Motor neuron (in vitro differentiated cells): Measurements from ENCODE around the gene SPHK1. TPM values are rescaled to one million over a fixed set of nuclear protein-coding genes. Genes with fewer than 3 reads are reported as not detected.

Source experiments
- ATAC-seq, 8 experiments: fragments of 200-7000 bp; cut with Tn5 transposase; replicated peaks in 6 of 8; 2 replicates each; pipeline ENCODE4 v1.8.0; 2021; ENCODE audit warnings: mild to moderate bottlenecking in 8 of 8, moderate library complexity in 8 of 8
- H3K27ac ChIP-seq, 2 donors: fragments of 250-450 bp; sonication (Bioruptor Pico); 2 replicates each; pipeline ENCODE4 v1.9.0; 2021; ENCODE audit warnings: antibody characterized with exemption in 2 of 2, mild to moderate bottlenecking in 2 of 2, moderate library complexity in 1 of 2
- H3K4me1 ChIP-seq, 2 donors: fragments of 250-450 bp; sonication (Bioruptor Pico); replicated peaks in 1 of 2; 2 replicates each; pipeline ENCODE4 v1.6.1; 2021; ENCODE audit warnings: antibody characterized with exemption in 2 of 2, mild to moderate bottlenecking in 2 of 2, moderate library complexity in 1 of 2
- H3K4me3 ChIP-seq, 5 donors: fragments of 250-450 bp; sonication (Bioruptor Pico); 2 replicates each; pipeline ENCODE4 v1.9.0; 2021; ENCODE audit warnings: antibody characterized with exemption in 5 of 5, mild to moderate bottlenecking in 5 of 5, moderate library complexity in 4 of 5
- WGBS, 10 experiments: fragments of 450-650 bp; shearing (Covaris generic); methylation state at CpG; one replicate each; pipeline ENCODE4 v1.0.0; 2022; 5-methylcytosine and 5-hydroxymethylcytosine counted together
- in situ Hi-C, 9 experiments: fragments of 400-800 bp; cut with MboI; loops; one replicate each; pipeline ENCODE4 v1.15.0; 2021; ENCODE audit warnings: low sequenced_read_pairs in 9 of 9, low pct_unique_long_range_greater_than_20kb in 2 of 9; ENCODE audit not compliant: unreplicated experiment in 9 of 9
- total RNA-seq, 8 experiments: library from RNA; unstranded; fragments of 300-600 nt; gene quantifications; 2 replicates each; pipeline versions ENCODE4 v1.2.3 to v1.2.4, GENCODE V29; 2022

The SPHK1 gene
- total RNA-seq, 8 experiments from 2014 or later: 0.50 to 61.8 (median 5.8) TPM

- in situ Hi-C loops: loop anchor here in 1 of 9 experiments (25.0 kb wide), 1 partner anchor 95 kb away; the partner anchor contains the start of gene QRICH2
- no peak overlapping the region for H3K4me3 ChIP-seq
- no peak overlapping the region for H3K27ac ChIP-seq
- ATAC-seq: no peak
- no peaks in the 10 kb centered on the region for H3K4me1 ChIP-seq
- 90% methylated on average over 2 of the region's 4 CpGs; no CpG with 5 or more reads in 9 of the 10 experiments for WGBS, 10 experiments
Observed at GRCh38 chr17:76407509-76407908, 23.1 kb downstream of the SPHK1 start.

GRCh38 chr17:76408037-76408849 is 23.8 kb downstream of the SPHK1 start:
- Histone ChIP-seq H3K27ac (no peak overlapping the region), H3K4me1 (no peaks in the 10 kb centered on the region), H3K4me3 (no peak overlapping the region)
- WGBS, 10 experiments: 60 to 100% (median 91%) methylated on average over 2 to 10 of the region's 12 CpGs; no CpG with 5 or more reads in 1 of the 10 experiments
- in situ Hi-C loops: loop anchor here in 1 of 9 experiments (25.0 kb wide), 1 partner anchor 96 kb away; the partner anchor contains the start of gene QRICH2
- peak in 6 of 8 experiments; percentile 31 to 77 (median 52) for ATAC-seq

- peaks cover 3 to 15% of the 10 kb centered on the region in 2 donors for H3K4me1 ChIP-seq
- in situ Hi-C loops: loop anchor here in 1 of 9 experiments (25.0 kb wide), 1 partner anchor 98 kb away; the partner anchor contains the start of gene QRICH2
- 67 to 100% (median 100%) methylated on average over 1 to 5 of the region's 15 CpGs; no CpG with 5 or more reads in 3 of the 10 experiments for WGBS, 10 experiments
- ATAC-seq: no peak
- H3K4me3 ChIP-seq: no peak overlapping the region
- H3K27ac ChIP-seq: no peak overlapping the region
Observed at GRCh38 chr17:76410328-76410965, 26.0 kb downstream of the SPHK1 start.

GRCh38 chr17:76411247-76411646 is 26.8 kb downstream of the SPHK1 start:
- no peak for ATAC-seq
- Histone ChIP-seq H3K27ac (no peak overlapping the region), H3K4me3 (no peak overlapping the region), H3K4me1 (peaks cover 3 to 15% of the 10 kb centered on the region in 2 donors)
- in situ Hi-C loops: loop anchor here in 1 of 9 experiments (25.0 kb wide), 1 partner anchor 99 kb away; the partner anchor contains the start of gene QRICH2
- WGBS, 10 experiments: 80 to 100% (median 90%) methylated on average over 2 of the region's 5 CpGs; no CpG with 5 or more reads in 5 of the 10 experiments

GRCh38 chr17:76414334-76415295 is 30.2 kb downstream of the SPHK1 start:
- Histone ChIP-seq H3K27ac (no peak overlapping the region), H3K4me1 (peaks cover 3 to 15% of the 10 kb centered on the region in 2 donors), H3K4me3 (no peak overlapping the region)
- in situ Hi-C loops: loop anchor here in 1 of 9 experiments (25.0 kb wide), 1 partner anchor 102 kb away; the partner anchor contains the start of gene QRICH2
- peak; percentile 70 to 91 (median 82) for ATAC-seq
- 0 to 100% (median 54%) methylated on average over 1 to 8 of the region's 21 CpGs; no CpG with 5 or more reads in 2 of the 10 experiments for WGBS, 10 experiments

- 50 to 96% (median 89%) methylated on average over 2 to 11 of the region's 15 CpGs; no CpG with 5 or more reads in 4 of the 10 experiments for WGBS, 10 experiments
- in situ Hi-C loops: loop anchor here in 1 of 9 experiments (25.0 kb wide), 1 partner anchor 103 kb away; the partner anchor contains the start of gene QRICH2
Observed at GRCh38 chr17:76415786-76416185, 31.4 kb downstream of the SPHK1 start.

GRCh38 chr17:76416457-76416856 is 32.0 kb downstream of the SPHK1 start:
- in situ Hi-C loops: loop anchor here in 1 of 9 experiments (25.0 kb wide), 1 partner anchor 104 kb away; the partner anchor contains the start of gene QRICH2
- ATAC-seq: no peak
- Histone ChIP-seq H3K4me3 (no peak overlapping the region), H3K27ac (no peak overlapping the region), H3K4me1 (peaks cover 5 to 23% of the 10 kb centered on the region in 2 donors)
- WGBS, 10 experiments: 80% methylated on average over 1 of the region's 6 CpGs; no CpG with 5 or more reads in 9 of the 10 experiments

More at GRCh38 chr17:76415786-76416185, 31.4 kb downstream of the SPHK1 start:
- Histone ChIP-seq H3K4me3 (no peak overlapping the region), H3K4me1 (peaks cover 5 to 23% of the 10 kb centered on the region in 2 donors), H3K27ac (no peak overlapping the region)
- ATAC-seq: no peak

- no peak for ATAC-seq
- no peak overlapping the region for H3K4me3 ChIP-seq
- in situ Hi-C loops: loop anchor here in 1 of 9 experiments (25.0 kb wide), 1 partner anchor 105 kb away; the partner anchor contains the start of gene QRICH2
- no peak overlapping the region for H3K27ac ChIP-seq
- WGBS, 10 experiments: 86 to 100% (median 100%) methylated on average over 1 to 3 of the region's 4 CpGs; no CpG with 5 or more reads in 7 of the 10 experiments
- H3K4me1 ChIP-seq: peaks cover 5 to 23% of the 10 kb centered on the region in 2 donors
Observed at GRCh38 chr17:76416899-76417298, 32.5 kb downstream of the SPHK1 start.

- in situ Hi-C loops: loop anchor here in 1 of 9 experiments (25.0 kb wide), 1 partner anchor 105 kb away; the partner anchor contains the start of gene QRICH2
- no peak for ATAC-seq
- peaks cover 5 to 23% of the 10 kb centered on the region in 2 donors for H3K4me1 ChIP-seq
- WGBS, 10 experiments: 20 to 100% (median 93%) methylated on average over 1 to 7 of the region's 11 CpGs; no CpG with 5 or more reads in 1 of the 10 experiments
- no peak overlapping the region for H3K4me3 ChIP-seq
- no peak overlapping the region for H3K27ac ChIP-seq
Observed at GRCh38 chr17:76417499-76418143, 33.2 kb downstream of the SPHK1 start.

GRCh38 chr17:76419576-76420260 is 35.3 kb downstream of the SPHK1 start:
- ATAC-seq: peak in 6 of 8 experiments; percentile 20 to 72 (median 42)
- whole genome bisulfite sequencing, 10 experiments: 60 to 100% (median 92%) methylated on average over 1 to 7 of the region's 17 CpGs; no CpG with 5 or more reads in 6 of the 10 experiments
- no peak overlapping the region for H3K27ac ChIP-seq

More at GRCh38 chr17:76419576-76420260, 35.3 kb downstream of the SPHK1 start:
- Histone ChIP-seq H3K4me1 (peaks cover 2 to 10% of the 10 kb centered on the region in 2 donors), H3K4me3 (no peak overlapping the region)
- in situ Hi-C loops: loop anchor here in 1 of 9 experiments (25.0 kb wide), 1 partner anchor 107 kb away; the partner anchor contains the start of gene QRICH2
